Renal pelvis (tissue), 4 donors: Measurements from ENCODE around the gene ETNK1. TPM values are rescaled to one million over a fixed set of nuclear protein-coding genes. Genes with fewer than 3 reads are reported as not detected.
A peak's percentile ranks its signal among the peaks of the same experiment; 100 is the strongest.

Experiments
- DNase-seq: peaks from one replicate; pipeline ENCODE4 v3.0.0-alpha.2; 2013
- polyA plus RNA-seq, 3 donors: library from polyadenylated mRNA; unstranded; fragments of 120-200 nt; gene quantifications; one replicate each; pipeline ENCODE4 v1.2.1, GENCODE V29; 2013; ENCODE audit not compliant: insufficient read length in 3 of 3

Gene ETNK1
- polyA plus RNA-seq, 3 donors: 60.3 to 77.0 (median 74.9) TPM

GRCh38 chr12:22626406-22626805 is 1.4 kb downstream of the ETNK1 start:
- peak; percentile 30 for DNase-seq

- no peak for DNase-seq
These were observed 2.4 kb downstream of the ETNK1 start for GRCh38 chr12:22627371-22627770.

- DNase-seq: no peak
These were observed 3.3 kb downstream of the ETNK1 start for GRCh38 chr12:22628228-22628627.

GRCh38 chr12:22631863-22632463 is 7.0 kb downstream of the ETNK1 start:
- no peak for DNase-seq

- DNase-seq: no peak
These were observed 9.9 kb downstream of the ETNK1 start for GRCh38 chr12:22634883-22635282.

- DNase-seq: no peak
These were observed 10.8 kb downstream of the ETNK1 start for GRCh38 chr12:22635812-22636211.

GRCh38 chr12:22640851-22641250 is 15.9 kb downstream of the ETNK1 start:
- DNase-seq: no peak

- no peak for DNase-seq
These were observed 16.5 kb downstream of the ETNK1 start for GRCh38 chr12:22641353-22642053.

GRCh38 chr12:22648668-22649067 is 23.7 kb downstream of the ETNK1 start:
- no peak for DNase-seq

- DNase-seq: no peak
These were observed 28.1 kb downstream of the ETNK1 start for GRCh38 chr12:22653075-22653474.

- no peak for DNase-seq
These were observed 28.8 kb downstream of the ETNK1 start for GRCh38 chr12:22653791-22654190.

- no peak for DNase-seq
These were observed 31.4 kb downstream of the ETNK1 start for GRCh38 chr12:22656376-22656775.

- DNase-seq: no peak
These were observed 31.9 kb downstream of the ETNK1 start for GRCh38 chr12:22656831-22657230.

- DNase-seq: no peak
These were observed 32.6 kb downstream of the ETNK1 start for GRCh38 chr12:22657538-22657937.

- no peak for DNase-seq
These were observed 33.2 kb downstream of the ETNK1 start for GRCh38 chr12:22658214-22658613.

- no peak for DNase-seq
These were observed 37.4 kb downstream of the ETNK1 start for GRCh38 chr12:22662356-22662755.

GRCh38 chr12:22665476-22665875 is 40.5 kb downstream of the ETNK1 start:
- no peak for DNase-seq

- DNase-seq: no peak
These were observed 42.2 kb downstream of the ETNK1 start for GRCh38 chr12:22667122-22667521.

- DNase-seq: no peak
These were observed 43.5 kb downstream of the ETNK1 start for GRCh38 chr12:22668441-22668840.

- no peak for DNase-seq
These were observed 45.8 kb downstream of the ETNK1 start for GRCh38 chr12:22670762-22671161.

GRCh38 chr12:22672951-22673350 is 48.0 kb downstream of the ETNK1 start:
- no peak for DNase-seq

- no peak for DNase-seq
These were observed 53.0 kb downstream of the ETNK1 start for GRCh38 chr12:22677781-22678574.

- DNase-seq: no peak
These were observed 57.7 kb downstream of the ETNK1 start for GRCh38 chr12:22682663-22683062.
